C1 segment of cervical spinal cord (tissue), 14 donors: ENCODE measurements around the gene KAT2A.

Source experiments
- DNase-seq, 14 donors: peaks; one replicate each; lab custom pipeline; 2025; lab: John Stamatoyannopoulos, UW

KAT2A gene

GRCh38 chr17:42135664-42136653 is 14.8 kb upstream of the KAT2A start:
- no peak for DNase-seq

GRCh38 chr17:42135151-42135550 is 14.0 kb upstream of the KAT2A start:
- no peak for DNase-seq

DNA sequence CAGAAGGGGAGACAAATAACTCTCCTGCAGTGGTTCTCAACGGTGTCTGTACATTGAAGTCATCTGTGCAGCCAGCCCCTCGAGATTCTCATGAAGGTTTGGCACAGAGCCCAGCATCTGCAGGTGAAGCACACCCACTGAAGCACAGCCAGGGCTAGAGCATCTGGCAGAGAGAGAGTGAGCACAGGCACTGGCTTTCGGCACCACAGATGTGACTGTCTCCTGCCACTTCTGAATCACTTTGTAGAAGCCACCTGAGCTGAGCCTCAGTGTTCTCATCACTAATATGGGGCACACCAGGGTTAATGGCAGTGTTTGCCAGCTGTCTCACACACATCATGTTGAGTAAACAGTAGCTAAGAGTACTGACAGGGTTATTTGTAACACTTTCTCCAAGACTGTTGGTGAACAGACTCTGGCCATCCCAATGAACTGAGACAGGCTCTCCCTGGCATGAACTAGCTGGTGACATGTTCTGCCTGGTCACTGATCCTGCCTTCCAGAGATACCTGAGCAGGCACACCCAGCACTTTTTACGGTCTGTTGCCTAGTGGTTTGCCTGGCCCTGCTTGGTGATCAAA is 12.4 kb upstream of the KAT2A start:
- DNase-seq = no peak

- DNase-seq = peak in 11 of 14 donors; percentile 12 to 71 (median 48)
Measured at GRCh38 chr17:42132941-42133340, 11.8 kb upstream of the KAT2A start.

DNA sequence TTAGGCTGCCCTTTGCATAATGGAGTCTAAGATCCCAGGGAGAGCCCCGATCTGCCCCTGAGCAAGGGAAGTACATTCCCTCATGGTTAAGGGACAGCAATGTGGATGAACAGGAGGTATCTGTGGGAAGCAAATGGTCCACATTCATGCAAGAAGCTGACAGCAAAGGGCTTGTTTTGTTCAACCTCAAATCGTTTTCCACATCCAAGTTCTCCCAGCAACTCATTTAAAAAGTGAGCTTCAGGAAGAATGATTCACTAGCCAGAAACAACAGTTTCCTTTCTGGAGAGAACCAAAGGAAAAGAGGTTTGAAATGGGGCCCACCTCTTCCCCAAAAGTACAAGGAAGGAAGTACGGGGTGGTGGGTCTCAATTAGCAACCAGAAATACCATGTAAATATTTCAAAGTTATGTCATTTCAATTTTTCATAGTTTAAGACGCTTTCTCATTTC is 10.8 kb upstream of the KAT2A start:
- peak in 1 of 14 donors; percentile 27 for DNase-seq

DNA sequence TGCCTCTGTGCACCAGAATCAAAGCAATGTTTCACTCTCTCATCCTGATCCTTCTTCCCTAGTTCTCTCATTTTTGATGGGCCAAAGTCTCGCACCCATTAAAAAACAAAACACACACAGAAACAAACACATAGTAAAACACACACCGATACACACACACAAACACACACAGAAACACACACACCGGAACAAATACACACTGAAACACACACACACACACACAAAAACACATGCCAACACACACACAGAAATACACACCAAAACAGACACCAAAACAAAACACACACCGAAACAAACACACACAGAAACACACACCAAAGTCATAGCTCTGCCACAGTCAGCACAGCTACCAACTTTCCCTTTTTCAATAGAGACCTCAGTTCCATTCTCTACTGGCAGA is 10.1 kb upstream of the KAT2A start:
- no peak for DNase-seq

- no peak for DNase-seq
Measured at GRCh38 chr17:42130310-42130936, 9.3 kb upstream of the KAT2A start.

- DNase-seq = peak in 2 of 14 donors; percentile 28 to 43
Measured at GRCh38 chr17:42129109-42129837, 8.1 kb upstream of the KAT2A start.

DNA sequence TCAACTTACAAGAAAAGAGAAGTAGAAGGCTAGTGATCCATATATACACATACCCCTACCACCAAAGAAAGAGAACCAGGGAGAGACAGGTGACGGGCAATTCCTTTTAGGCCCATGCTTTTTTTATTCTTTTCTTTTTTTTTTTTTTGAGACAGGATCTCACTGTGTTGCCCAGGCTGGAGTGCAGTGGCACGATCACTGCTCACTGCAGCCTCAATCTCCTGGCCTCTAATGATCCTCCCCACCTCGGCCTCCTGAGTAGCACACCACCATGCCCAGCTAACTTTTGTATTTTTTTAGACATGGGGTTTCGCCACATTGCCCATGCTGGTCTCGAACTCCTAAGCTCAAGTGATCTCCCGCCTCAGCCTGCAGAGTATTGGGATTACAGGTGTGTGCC is 6.2 kb upstream of the KAT2A start:
- DNase-seq = no peak

GRCh38 chr17:42126836-42127235 is 5.7 kb upstream of the KAT2A start:
- no peak for DNase-seq

DNA sequence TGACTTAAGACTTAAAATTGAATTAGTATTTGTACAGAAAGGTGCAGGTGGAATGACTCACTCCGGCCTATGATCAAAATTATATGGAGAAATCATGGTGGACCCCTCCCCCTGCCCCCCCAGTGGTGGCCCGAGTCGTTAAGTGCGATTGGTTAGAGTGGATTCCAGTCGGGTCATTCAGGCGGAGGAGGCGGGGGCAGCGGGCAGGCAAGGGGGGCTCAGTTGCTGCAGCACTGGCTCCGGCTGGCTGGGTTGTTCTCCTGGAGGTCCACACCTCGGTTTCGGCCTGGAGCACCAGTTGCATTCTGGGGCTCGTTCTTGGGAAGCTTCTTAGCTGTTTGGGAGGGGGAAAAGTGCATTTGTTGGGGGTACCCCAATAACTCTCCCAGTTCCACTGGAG is 4.4 kb upstream of the KAT2A start:
- no peak for DNase-seq

DNA sequence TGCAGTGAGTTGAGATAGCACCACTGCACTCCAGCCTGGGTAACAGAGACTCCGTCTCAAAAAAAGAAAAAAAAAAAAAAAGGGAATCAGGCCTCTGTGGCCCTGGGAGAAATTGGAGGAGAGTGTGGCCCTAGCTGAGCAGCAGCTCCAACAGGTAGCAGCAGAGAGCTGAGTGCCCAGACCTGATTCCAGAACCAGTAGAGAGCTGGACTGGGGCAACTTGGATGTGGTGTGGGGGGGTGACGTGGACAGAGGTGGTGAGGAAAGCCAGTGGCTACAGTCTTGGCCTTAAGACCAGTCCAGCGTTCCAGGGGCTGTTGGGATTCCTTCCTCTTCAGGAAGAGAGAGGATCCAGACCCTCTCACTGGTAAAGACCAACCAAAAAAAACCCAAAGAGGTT is 3.1 kb upstream of the KAT2A start:
- no peak for DNase-seq

GRCh38 chr17:42122371-42123303 is 1.5 kb upstream of the KAT2A start, which contains the start of gene HSPB9:
TSS of gene HSPB9 (plus strand) at chr17:42122804. CDS start at chr17:42122851, 47 bp downstream.
- DNase-seq = peak in 1 of 14 donors; percentile 6

DNA sequence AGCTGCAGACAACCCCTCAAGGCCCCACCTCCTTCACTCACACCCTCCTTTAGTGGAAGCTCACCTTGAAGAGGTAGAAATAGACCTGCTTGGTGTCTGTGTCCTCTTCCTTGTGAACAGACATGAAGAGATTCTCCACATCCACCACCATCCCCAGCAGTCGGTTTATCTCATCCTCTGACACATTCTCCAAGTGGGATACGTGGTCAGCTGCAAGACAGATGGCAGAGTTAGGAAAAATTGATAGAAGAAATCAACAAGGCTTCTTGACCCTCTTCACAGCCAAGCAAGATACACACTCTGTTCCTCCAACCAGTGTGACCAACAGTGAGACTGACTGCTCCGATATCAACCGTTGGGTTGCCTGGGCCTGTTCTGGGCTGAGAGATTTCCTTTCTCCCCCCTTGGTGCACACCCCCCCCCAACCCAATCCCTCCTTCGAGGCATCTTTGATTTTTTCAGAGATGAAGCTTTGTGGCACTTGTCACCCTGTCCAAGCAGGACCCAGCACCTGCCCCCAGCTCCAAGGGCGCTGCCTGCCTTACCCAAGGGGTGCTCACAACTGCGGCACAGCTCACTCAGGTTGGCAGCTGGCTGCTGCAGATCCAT is 902 bp downstream of the KAT2A start:
- DNase-seq = no peak

- no peak for DNase-seq
Measured at GRCh38 chr17:42119301-42119700, 1.9 kb downstream of the KAT2A start.

- DNase-seq = no peak
Measured at GRCh38 chr17:42118545-42118944, 2.6 kb downstream of the KAT2A start.

GRCh38 chr17:42118126-42118510 is 3.0 kb downstream of the KAT2A start:
- DNase-seq = no peak

DNA sequence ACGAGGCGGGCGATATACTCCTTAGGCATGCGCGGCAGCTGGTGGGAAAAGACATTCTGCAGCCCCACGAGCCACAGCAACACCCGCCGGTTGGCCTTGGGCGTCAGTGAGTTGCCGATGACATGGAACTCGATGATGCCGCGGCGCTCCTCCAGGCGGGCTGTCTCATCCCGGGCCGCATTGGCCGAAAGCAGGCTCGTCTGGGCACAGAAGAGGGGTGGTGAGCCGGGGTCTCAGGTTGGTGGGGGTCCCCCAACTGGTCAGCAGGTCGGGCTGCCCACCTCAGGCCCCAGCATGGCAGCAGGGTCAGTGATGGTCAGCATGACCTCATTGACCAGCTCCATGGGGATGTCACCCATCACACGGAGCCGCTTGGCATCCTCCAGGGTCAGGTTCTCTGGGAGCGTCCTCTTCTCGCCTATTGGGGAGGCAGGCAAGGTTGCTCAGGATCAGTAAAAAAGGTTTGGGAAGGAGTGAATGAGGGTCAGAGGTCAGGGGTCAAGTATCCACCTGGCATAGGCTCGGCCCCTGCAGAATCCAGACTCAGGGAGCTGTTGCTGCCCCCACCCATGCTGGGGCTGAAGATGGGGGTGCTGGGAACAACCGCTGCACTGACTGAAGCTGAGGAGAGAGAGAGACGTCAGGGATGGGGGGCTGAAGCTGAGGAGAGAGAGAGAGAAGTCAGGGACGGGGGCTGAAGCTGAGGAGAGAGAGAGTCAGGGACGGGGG is 3.6 kb downstream of the KAT2A start:
- no peak for DNase-seq

GRCh38 chr17:42116705-42117396 is 4.3 kb downstream of the KAT2A start:
- DNase-seq = peak in 12 of 14 donors; percentile 16 to 54 (median 42)
